22Rv1 (cell line): ENCODE measurements around the gene BEGAIN.

Source experiments
- ZFX ChIP-seq: fragments of 450-650 bp; IDR thresholded peaks from 2 replicates; pipeline ENCODE4 v1.6.1; 2017; ENCODE audit warnings: antibody characterized with exemption, borderline replicate concordance
- TF ChIP-seq, protein P1 (sequence below): fragments of 450-650 bp; IDR thresholded peaks from 2 replicates; pipeline ENCODE4 v1.5.1; 2017; ENCODE audit warnings: mild to moderate bottlenecking

DNA sequence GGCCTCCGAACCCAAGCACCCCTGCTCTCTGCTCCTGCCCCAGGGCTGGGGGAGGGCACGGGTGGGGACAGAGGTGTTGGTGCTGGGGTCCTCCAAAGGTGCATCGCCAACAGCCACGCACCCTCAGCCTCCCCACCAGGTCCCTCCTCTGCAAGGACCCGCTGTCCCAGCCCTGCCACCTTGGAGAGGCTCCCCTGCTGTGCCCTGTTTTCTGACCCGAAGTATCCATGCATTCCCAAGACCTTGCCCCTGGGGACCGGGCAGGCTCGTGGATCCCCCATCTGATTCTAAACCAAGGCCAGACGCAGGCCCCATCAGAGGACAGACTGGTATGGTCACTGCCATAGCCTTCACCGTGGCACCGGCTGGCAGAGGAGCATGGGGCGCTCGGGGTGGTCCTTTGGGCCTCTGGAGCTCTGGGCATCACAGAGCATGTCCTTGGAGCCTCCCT, 22.7 kb upstream of the BEGAIN start:
- TF ChIP-seq, protein P1, sequence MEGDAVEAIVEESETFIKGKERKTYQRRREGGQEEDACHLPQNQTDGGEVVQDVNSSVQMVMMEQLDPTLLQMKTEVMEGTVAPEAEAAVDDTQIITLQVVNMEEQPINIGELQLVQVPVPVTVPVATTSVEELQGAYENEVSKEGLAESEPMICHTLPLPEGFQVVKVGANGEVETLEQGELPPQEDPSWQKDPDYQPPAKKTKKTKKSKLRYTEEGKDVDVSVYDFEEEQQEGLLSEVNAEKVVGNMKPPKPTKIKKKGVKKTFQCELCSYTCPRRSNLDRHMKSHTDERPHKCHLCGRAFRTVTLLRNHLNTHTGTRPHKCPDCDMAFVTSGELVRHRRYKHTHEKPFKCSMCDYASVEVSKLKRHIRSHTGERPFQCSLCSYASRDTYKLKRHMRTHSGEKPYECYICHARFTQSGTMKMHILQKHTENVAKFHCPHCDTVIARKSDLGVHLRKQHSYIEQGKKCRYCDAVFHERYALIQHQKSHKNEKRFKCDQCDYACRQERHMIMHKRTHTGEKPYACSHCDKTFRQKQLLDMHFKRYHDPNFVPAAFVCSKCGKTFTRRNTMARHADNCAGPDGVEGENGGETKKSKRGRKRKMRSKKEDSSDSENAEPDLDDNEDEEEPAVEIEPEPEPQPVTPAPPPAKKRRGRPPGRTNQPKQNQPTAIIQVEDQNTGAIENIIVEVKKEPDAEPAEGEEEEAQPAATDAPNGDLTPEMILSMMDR, result no peak
- no peak for TF ChIP-seq ZFX
